HG03025 (cell line): ENCODE results near the gene RGS17.
A peak's percentile ranks its signal among the peaks of the same experiment; 100 is the strongest.
"Not testable (repeated sequence)": the region's sequence is repeated elsewhere in the genome, so short reads cannot be mapped to it uniquely, and the experiment has no call there.

Experiments used
- ATAC-seq: cut with Tn5 transposase; IDR thresholded peaks from one replicate; pipeline ENCODE4 v1.9.1; 2021; ENCODE audit warnings: mild to moderate bottlenecking, moderate library complexity; ENCODE audit not compliant: unreplicated experiment, low FRiP score

Gene RGS17

GRCh38 chr6:153043719-153044118 lies 87.4 kb downstream of the RGS17 start:
- no peak for ATAC-seq

GRCh38 chr6:153038378-153039057 lies 92.6 kb downstream of the RGS17 start:
- ATAC-seq = no peak

- ATAC-seq = no peak
These were observed 96.9 kb downstream of the RGS17 start for GRCh38 chr6:153034139-153034538.

GRCh38 chr6:153032255-153032882 lies 98.7 kb downstream of the RGS17 start:
- no peak for ATAC-seq

- no peak for ATAC-seq
These were observed 99.6 kb downstream of the RGS17 start for GRCh38 chr6:153031335-153031955.

GRCh38 chr6:153028963-153029362 lies 102.1 kb downstream of the RGS17 start:
- ATAC-seq = no peak

GRCh38 chr6:153028286-153028685 lies 102.8 kb downstream of the RGS17 start:
- no peak for ATAC-seq

GRCh38 chr6:153027480-153027879 lies 103.6 kb downstream of the RGS17 start:
- ATAC-seq = no peak

GRCh38 chr6:153024709-153025017 lies 106.4 kb downstream of the RGS17 start:
- no peak for ATAC-seq

GRCh38 chr6:153023977-153024708 lies 106.9 kb downstream of the RGS17 start:
- ATAC-seq = peak; percentile 99

GRCh38 chr6:153018355-153018754 lies 112.7 kb downstream of the RGS17 start:
- ATAC-seq = no peak

GRCh38 chr6:153016846-153017245 lies 114.2 kb downstream of the RGS17 start:
- ATAC-seq = no peak

- no peak for ATAC-seq
These were observed 115.9 kb downstream of the RGS17 start for GRCh38 chr6:153015094-153015640.

- no peak for ATAC-seq
These were observed 117.6 kb downstream of the RGS17 start for GRCh38 chr6:153013438-153013837.

GRCh38 chr6:153012856-153013255 lies 118.2 kb downstream of the RGS17 start:
- ATAC-seq = no peak

- ATAC-seq = no peak
These were observed 127.8 kb downstream of the RGS17 start for GRCh38 chr6:153003366-153003690.

- ATAC-seq = peak; percentile 97
These were observed 128.3 kb downstream of the RGS17 start, which contains the start of gene MTRF1L for GRCh38 chr6:153002613-153003365. Gene MTRF1L (minus strand): TSS chr6:153002709. CDS start chr6:153002685, 24 bp downstream.

- ATAC-seq = peak; percentile 25
These were observed 129.1 kb downstream of the RGS17 start for GRCh38 chr6:153001767-153002612.

GRCh38 chr6:153000790-153001189 lies 130.3 kb downstream of the RGS17 start:
- ATAC-seq = not testable (repeated sequence)
